Vagina (tissue), 2 donors: ENCODE data around the gene SS18L1. TPM values are rescaled to one million over a fixed set of nuclear protein-coding genes. Genes with fewer than 3 reads are reported as not detected.

ENCODE experiments used
- DNase-seq, 2 donors: peaks; one replicate each; pipeline ENCODE4 v3.0.0-alpha.2; 2017; ENCODE audit errors: extremely low spot score in 2 of 2
- H3K27ac ChIP-seq: fragments of 200-600 bp; sonication (generic); one replicate; pipeline ENCODE4 v1.5.1; 2019
- H3K27me3 ChIP-seq: fragments of 200-600 bp; sonication (generic); one replicate; pipeline ENCODE4 v1.5.1; 2019
- H3K36me3 ChIP-seq, 2 donors: fragments of 200-600 bp; sonication (generic); one replicate each; pipeline ENCODE4 v1.5.1; 2017 to 2019
- H3K4me1 ChIP-seq: fragments of 200-600 bp; sonication (generic); one replicate; pipeline ENCODE4 v1.5.1; 2019
- H3K4me3 ChIP-seq, 2 donors: fragments of 200-600 bp; sonication (generic); 1 replicate in 1 of 2; 2 replicates in 1 of 2; pipeline ENCODE4 v1.5.1; 2016 to 2019
- H3K9me3 ChIP-seq: fragments of 200-600 bp; sonication (generic); one replicate; pipeline ENCODE4 v1.5.1; 2019
- CTCF ChIP-seq, 3 experiments: fragments of 450-650 bp in 2 of 3; fragments of 200-600 bp in 1 of 3; sonication (generic) in 1 of 3; IDR thresholded peaks; one replicate each; pipeline ENCODE4 v1.5.1; 2017 to 2019; ENCODE audit warnings: antibody characterized with exemption in 3 of 3, mild to moderate bottlenecking in 2 of 3, moderate library complexity in 2 of 3
- POLR2A ChIP-seq, 2 donors: fragments of 450-650 bp; IDR thresholded peaks; one replicate each; pipeline ENCODE4 v1.6.1; 2017; ENCODE audit warnings: antibody characterized with exemption in 2 of 2, mild to moderate bottlenecking in 2 of 2, moderate library complexity in 2 of 2
- POLR2AphosphoS5 ChIP-seq, 2 donors: sonication (generic); formaldehyde crosslinking; IDR thresholded peaks; one replicate each; pipeline ENCODE4 v1.9.0; 2017; ENCODE audit warnings: antibody characterized with exemption in 2 of 2, mild to moderate bottlenecking in 2 of 2, low read depth in 1 of 2; ENCODE audit not compliant: insufficient read depth in 1 of 2
- intact Hi-C: fragments of 100-400 bp; cut with DNase I; formaldehyde crosslinking; loops from one replicate; pipeline ENCODE4 v1.15.1; 2023
- total RNA-seq: library from RNA; depleted of rRNA; stranded (reverse); fragments of >200 nt; gene quantifications from one replicate; pipeline ENCODE4 v1.2.3, GENCODE V29; 2016

Gene SS18L1
- total RNA-seq, 1 donor from 2014 or later = 25.3 TPM

GRCh38 chr20:62160876-62161275 is 17.3 kb downstream of the SS18L1 start:
- peaks cover 0 to 43% of the 10 kb centered on the region in 2 donors for H3K36me3 ChIP-seq
- intact Hi-C loops = no loop called here

GRCh38 chr20:62161347-62161746 is 17.8 kb downstream of the SS18L1 start:
- no peak for TF ChIP-seq CTCF (IDR thresholded peaks at IDR 0.05)
- TF ChIP-seq POLR2A (IDR thresholded peaks at IDR 0.05) = no peak
- TF ChIP-seq POLR2AphosphoS5 (IDR thresholded peaks at IDR 0.05; ENCODE audit: insufficient read depth in 1 of 2, low read depth in 1 of 2) = no peak
- Histone ChIP-seq H3K36me3 (peaks cover 0 to 47% of the 10 kb centered on the region in 2 donors), H3K4me3 (no peak overlapping the region), H3K27me3 (no peaks in the 10 kb centered on the region), H3K9me3 (no peaks in the 10 kb centered on the region), H3K27ac (no peak overlapping the region), H3K4me1 (peaks cover 12% of the 10 kb centered on the region)
- intact Hi-C loops = no loop called here
- DNase-seq = no peak

More at GRCh38 chr20:62160876-62161275, 17.3 kb downstream of the SS18L1 start:
- Histone ChIP-seq H3K4me1 (peaks cover 13% of the 10 kb centered on the region), H3K27ac (no peak overlapping the region), H3K9me3 (no peaks in the 10 kb centered on the region), H3K27me3 (no peaks in the 10 kb centered on the region), H3K4me3 (no peak overlapping the region)
- DNase-seq = no peak
- TF ChIP-seq POLR2A (IDR thresholded peaks at IDR 0.05) (no peak), CTCF (IDR thresholded peaks at IDR 0.05) (no peak), POLR2AphosphoS5 (IDR thresholded peaks at IDR 0.05; ENCODE audit: insufficient read depth in 1 of 2, low read depth in 1 of 2) (no peak)

GRCh38 chr20:62162765-62163484 is 19.4 kb downstream of the SS18L1 start:
- peaks cover 0 to 49% of the 10 kb centered on the region in 2 donors for H3K36me3 ChIP-seq
- H3K4me1 ChIP-seq = no peaks in the 10 kb centered on the region
- H3K9me3 ChIP-seq = no peaks in the 10 kb centered on the region
- TF ChIP-seq CTCF (IDR thresholded peaks at IDR 0.05) (no peak), POLR2AphosphoS5 (IDR thresholded peaks at IDR 0.05; ENCODE audit: insufficient read depth in 1 of 2, low read depth in 1 of 2) (no peak), POLR2A (IDR thresholded peaks at IDR 0.05) (no peak)
- intact Hi-C loops = no loop called here
- DNase-seq = no peak
- H3K27me3 ChIP-seq = no peaks in the 10 kb centered on the region
- H3K27ac ChIP-seq = no peak overlapping the region
- no peak overlapping the region for H3K4me3 ChIP-seq

GRCh38 chr20:62163485-62163865 is 19.9 kb downstream of the SS18L1 start:
- Histone ChIP-seq H3K27ac (no peak overlapping the region), H3K4me3 (no peak overlapping the region), H3K36me3 (peaks cover 0 to 49% of the 10 kb centered on the region in 2 donors), H3K27me3 (no peaks in the 10 kb centered on the region), H3K9me3 (no peaks in the 10 kb centered on the region), H3K4me1 (no peaks in the 10 kb centered on the region)
- TF ChIP-seq POLR2A (IDR thresholded peaks at IDR 0.05) = no peak
- no peak for TF ChIP-seq POLR2AphosphoS5 (IDR thresholded peaks at IDR 0.05; ENCODE audit: insufficient read depth in 1 of 2, low read depth in 1 of 2)
- no peak for TF ChIP-seq CTCF (IDR thresholded peaks at IDR 0.05)
- no peak for DNase-seq
- intact Hi-C loops = no loop called here
